SU-DHL-6 (cell line): ENCODE results near the gene ABCG1.

Source experiments
- CTCF ChIP-seq: fragments of 200-600 bp; sonication (generic); IDR thresholded peaks from one replicate; pipeline ENCODE4 v1.5.1; 2017; ENCODE audit warnings: antibody characterized with exemption, mild to moderate bottlenecking, low read length, moderate library complexity; ENCODE audit not compliant: insufficient read depth, poor library complexity, severe bottlenecking
- EZH2phosphoT487 ChIP-seq: fragments of 200-600 bp; sonication (generic), shearing (Covaris generic); conservative IDR thresholded peaks from 2 replicates; pipeline ENCODE4 v1.6.1; 2018; ENCODE audit warnings: mild to moderate bottlenecking, antibody characterized with exemption, low read length, moderate library complexity, mixed read lengths

- TF ChIP-seq CTCF = no peak
- no peak for TF ChIP-seq EZH2phosphoT487
These were observed 10.0 kb upstream of the ABCG1 start for GRCh38 chr21:42208801-42209490.
